ENCODE results near the gene UBL4A. TPM values are rescaled to one million over a fixed set of nuclear protein-coding genes. Genes with fewer than 3 reads are reported as not detected.

The UBL4A gene
- total RNA-seq, 1 experiment from 2014 or later: 38.8 TPM

GRCh38 chrX:154477891-154478477 is 8.4 kb downstream of the UBL4A start:
- peak overlapping the region; percentile 76 for H3K4me3 Mint-ChIP-seq (ENCODE audit: unreplicated experiment)
- TF ChIP-seq, protein P1, sequence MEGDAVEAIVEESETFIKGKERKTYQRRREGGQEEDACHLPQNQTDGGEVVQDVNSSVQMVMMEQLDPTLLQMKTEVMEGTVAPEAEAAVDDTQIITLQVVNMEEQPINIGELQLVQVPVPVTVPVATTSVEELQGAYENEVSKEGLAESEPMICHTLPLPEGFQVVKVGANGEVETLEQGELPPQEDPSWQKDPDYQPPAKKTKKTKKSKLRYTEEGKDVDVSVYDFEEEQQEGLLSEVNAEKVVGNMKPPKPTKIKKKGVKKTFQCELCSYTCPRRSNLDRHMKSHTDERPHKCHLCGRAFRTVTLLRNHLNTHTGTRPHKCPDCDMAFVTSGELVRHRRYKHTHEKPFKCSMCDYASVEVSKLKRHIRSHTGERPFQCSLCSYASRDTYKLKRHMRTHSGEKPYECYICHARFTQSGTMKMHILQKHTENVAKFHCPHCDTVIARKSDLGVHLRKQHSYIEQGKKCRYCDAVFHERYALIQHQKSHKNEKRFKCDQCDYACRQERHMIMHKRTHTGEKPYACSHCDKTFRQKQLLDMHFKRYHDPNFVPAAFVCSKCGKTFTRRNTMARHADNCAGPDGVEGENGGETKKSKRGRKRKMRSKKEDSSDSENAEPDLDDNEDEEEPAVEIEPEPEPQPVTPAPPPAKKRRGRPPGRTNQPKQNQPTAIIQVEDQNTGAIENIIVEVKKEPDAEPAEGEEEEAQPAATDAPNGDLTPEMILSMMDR (IDR thresholded peaks at IDR 0.05; ENCODE audit: insufficient read depth in 1 of 2, low read depth in 1 of 2, low read length in 1 of 2, severe bottlenecking in 1 of 2, unreplicated experiment in 1 of 2): no peak
- BruUV-seq (replicated peaks): TSS peak; percentile 92

DNA sequence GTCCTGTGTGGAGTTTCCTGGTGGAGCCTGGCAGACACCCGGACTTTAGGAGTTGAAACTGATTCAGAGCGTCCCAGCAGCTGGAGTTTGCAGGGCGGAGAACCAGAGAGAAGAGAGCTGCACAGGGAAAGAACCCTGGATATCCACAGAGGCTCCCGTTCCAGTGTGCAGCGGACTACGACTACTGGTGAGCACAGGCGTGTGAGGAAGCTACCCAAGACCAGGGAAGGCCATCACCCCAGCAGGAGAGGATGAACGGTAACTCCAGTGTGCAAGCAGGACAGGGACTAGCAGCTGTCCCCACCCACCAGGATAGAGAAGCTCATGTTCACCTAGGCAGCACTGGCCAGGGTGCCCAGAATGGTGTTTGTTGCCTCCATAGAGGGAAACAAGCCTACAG is 9.6 kb downstream of the UBL4A start:
- Mint-ChIP-seq H3K27me3 (ENCODE audit: insufficient read depth, unreplicated experiment) (no peaks in the 10 kb centered on the region), H3K36me3 (ENCODE audit: insufficient read depth, unreplicated experiment) (peaks cover 34% of the 10 kb centered on the region), H3K4me1 (ENCODE audit: low read depth, unreplicated experiment) (no peaks in the 10 kb centered on the region), H3K9me3 (ENCODE audit: unreplicated experiment) (no peaks in the 10 kb centered on the region), H3K4me3 (ENCODE audit: unreplicated experiment) (no peak overlapping the region), H3K27ac (ENCODE audit: unreplicated experiment) (no peak overlapping the region)
- no peaks in the 10 kb centered on the region for H3K4me1 ChIP-seq
- H3K36me3 ChIP-seq (ENCODE audit: control insufficient read depth, insufficient read depth, low read length): no peaks in the 10 kb centered on the region
- ChIA-PET POLR2A (no interaction called here), CTCF (no interaction called here)
- H3K4me3 ChIP-seq (ENCODE audit: low read depth, low read length): no peak overlapping the region
- TF ChIP-seq, protein P1 (IDR thresholded peaks at IDR 0.05; ENCODE audit: insufficient read depth in 1 of 2, low read depth in 1 of 2, low read length in 1 of 2, severe bottlenecking in 1 of 2, unreplicated experiment in 1 of 2): no peak
- no peaks in the 10 kb centered on the region for H3K27me3 ChIP-seq (replicated peaks; ENCODE audit: control insufficient read depth, insufficient read depth, low read length)
- BruUV-seq (replicated peaks): no TSS peak
- no peak for DNase-seq
- intact Hi-C loops (cut with micrococcal nuclease; ENCODE audit: unreplicated experiment): loop anchor here (5.0 kb wide), 1 partner anchor 40 kb away; the partner anchor contains the start of gene FAM3A
- H3K9me3 ChIP-seq: no peaks in the 10 kb centered on the region

More at GRCh38 chrX:154477891-154478477, 8.4 kb downstream of the UBL4A start:
- intact Hi-C loops (cut with micrococcal nuclease; ENCODE audit: unreplicated experiment): loop anchor here (5.0 kb wide), 1 partner anchor 39 kb away; the partner anchor contains the start of gene FAM3A
- Histone ChIP-seq H3K4me3 (ENCODE audit: low read depth, low read length) (peak overlapping the region; percentile 64), H3K36me3 (ENCODE audit: control insufficient read depth, insufficient read depth, low read length) (no peaks in the 10 kb centered on the region), H3K9me3 (no peaks in the 10 kb centered on the region), H3K27me3 (replicated peaks; ENCODE audit: control insufficient read depth, insufficient read depth, low read length) (no peaks in the 10 kb centered on the region), H3K4me1 (no peaks in the 10 kb centered on the region)
- DNase-seq: no peak
- H3K4me1 Mint-ChIP-seq (ENCODE audit: low read depth, unreplicated experiment): no peaks in the 10 kb centered on the region
- ChIA-PET CTCF (interaction anchor here (1.0 to 1.1 kb wide), 2 partner anchors 13 to 49 kb away, joined by 3 read pairs; partner anchors contain the start of gene SLC10A3), POLR2A (interaction anchor here (1.0 to 1.1 kb wide), 3 partner anchors 9 to 105 kb away, joined by 3 to 16 read pairs (median 4); partner anchors contain the start of gene SLC10A3)
- peak overlapping the region; percentile 86 for H3K27ac Mint-ChIP-seq (ENCODE audit: unreplicated experiment)
- H3K36me3 Mint-ChIP-seq (ENCODE audit: insufficient read depth, unreplicated experiment): peaks cover 31% of the 10 kb centered on the region
- H3K27me3 Mint-ChIP-seq (ENCODE audit: insufficient read depth, unreplicated experiment): no peaks in the 10 kb centered on the region
- H3K9me3 Mint-ChIP-seq (ENCODE audit: unreplicated experiment): no peaks in the 10 kb centered on the region

- Histone ChIP-seq H3K27me3 (replicated peaks; ENCODE audit: control insufficient read depth, insufficient read depth, low read length) (no peaks in the 10 kb centered on the region), H3K4me3 (ENCODE audit: low read depth, low read length) (no peak overlapping the region), H3K4me1 (no peaks in the 10 kb centered on the region), H3K36me3 (ENCODE audit: control insufficient read depth, insufficient read depth, low read length) (no peaks in the 10 kb centered on the region; the same call in 1 of the 2 replicates), H3K9me3 (no peaks in the 10 kb centered on the region)
- H3K9me3 Mint-ChIP-seq (ENCODE audit: unreplicated experiment): no peaks in the 10 kb centered on the region
- no peak for DNase-seq
- POLR2A ChIA-PET: interaction anchor here (0.5 to 0.6 kb wide), 2 partner anchors 14 to 38 kb away, joined by 3 to 6 read pairs; no protein-coding TSS in a partner anchor
- no peaks in the 10 kb centered on the region for H3K4me1 Mint-ChIP-seq (ENCODE audit: low read depth, unreplicated experiment)
- H3K36me3 Mint-ChIP-seq (ENCODE audit: insufficient read depth, unreplicated experiment): peaks cover 26% of the 10 kb centered on the region
- TF ChIP-seq, protein P1 (IDR thresholded peaks at IDR 0.05; ENCODE audit: insufficient read depth in 1 of 2, low read depth in 1 of 2, low read length in 1 of 2, severe bottlenecking in 1 of 2, unreplicated experiment in 1 of 2): no peak
- no peak overlapping the region for H3K27ac Mint-ChIP-seq (ENCODE audit: unreplicated experiment)
- intact Hi-C loops (cut with micrococcal nuclease; ENCODE audit: unreplicated experiment): no loop called here
- H3K4me3 Mint-ChIP-seq (ENCODE audit: unreplicated experiment): no peak overlapping the region
- no peaks in the 10 kb centered on the region for H3K27me3 Mint-ChIP-seq (ENCODE audit: insufficient read depth, unreplicated experiment)
- BruUV-seq (replicated peaks): no TSS peak
- CTCF ChIA-PET: no interaction called here
These were observed 12.7 kb downstream of the UBL4A start for GRCh38 chrX:154473683-154474082.
